Kidney (tissue), 14 donors: ENCODE data around the gene SLC2A3. TPM values are rescaled to one million over a fixed set of nuclear protein-coding genes. Genes with fewer than 3 reads are reported as not detected.
"Not testable (repeated sequence)": the region's sequence is repeated elsewhere in the genome, so short reads cannot be mapped to it uniquely, and the experiment has no call there.

Experiments
- DNase-seq, 5 donors: peaks; one replicate each; pipeline ENCODE4 v3.0.0-alpha.2; 2013 to 2020
- FAIRE-seq: peaks from 2 replicates; lab custom pipeline; 2012; peaks lifted over from hg19 to GRCh38; lab: Jason Lieb, UNC
- H3K27ac ChIP-seq, 2 donors: one replicate each; pipeline ENCODE4 v1.7.0; 2013; ENCODE audit warnings: low read depth in 2 of 2, low read length in 2 of 2, inconsistent platforms in 1 of 2
- H3K27me3 ChIP-seq: one replicate; pipeline ENCODE4 v1.7.1; 2013; ENCODE audit warnings: low read length, inconsistent platforms; ENCODE audit not compliant: control insufficient read depth, insufficient read depth
- H3K36me3 ChIP-seq, 3 donors: one replicate each; pipeline versions ENCODE4 v1.7.0 to v1.7.1; 2013; ENCODE audit warnings: low read length in 3 of 3, control low read depth in 1 of 3, inconsistent platforms in 1 of 3; ENCODE audit not compliant: insufficient read depth in 3 of 3, control insufficient read depth in 2 of 3
- H3K4me1 ChIP-seq, 3 donors: one replicate each; pipeline versions ENCODE4 v1.7.0 to v1.7.1; 2013; ENCODE audit warnings: low read length in 3 of 3, inconsistent platforms in 1 of 3, low read depth in 1 of 3; ENCODE audit not compliant: control insufficient read depth in 2 of 3, insufficient read depth in 2 of 3
- H3K4me3 ChIP-seq, 3 donors: one replicate each; pipeline versions ENCODE4 v1.7.0 to v1.8.1; 2013; ENCODE audit warnings: low read length in 3 of 3, control low read depth in 1 of 3, inconsistent platforms in 1 of 3
- H3K9ac ChIP-seq, 3 donors: one replicate each; pipeline versions ENCODE4 v1.7.0 to v1.7.1; 2013; ENCODE audit warnings: low read length in 3 of 3, control low read depth in 1 of 3, inconsistent platforms in 1 of 3
- H3K9me3 ChIP-seq, 3 donors: one replicate each; pipeline versions ENCODE4 v1.7.0 to v1.7.1; 2013; ENCODE audit warnings: low read length in 3 of 3, control low read depth in 1 of 3, inconsistent platforms in 1 of 3; ENCODE audit not compliant: control insufficient read depth in 2 of 3, insufficient read depth in 1 of 3
- CTCF ChIP-seq: IDR thresholded peaks from 3 replicates; pipeline ENCODE4 v1.5.1; 2012; ENCODE audit warnings: mild to moderate bottlenecking, moderate library complexity, borderline replicate concordance; ENCODE audit not compliant: insufficient read depth; ENCODE audit errors: extremely low read depth
- intact Hi-C: fragments of 100-400 bp; cut with DNase I; formaldehyde crosslinking; loops from one replicate; pipeline ENCODE4 v1.11.1; 2022
- polyA plus RNA-seq: library from polyadenylated mRNA; stranded (reverse); fragments of 350-450 nt; fragmentation: Illumina TruSeq; extraction: RNeasy Lipid Tissue Mini Kit (QIAGEN cat#74804); gene quantifications from one replicate; pipeline ENCODE4 v1.2.3, GENCODE V29; 2014; ENCODE audit warnings: low read depth, low replicate concordance; ENCODE audit not compliant: insufficient read depth
- total RNA-seq: library from RNA; stranded (reverse); fragmentation: NEBNext Ultra II Directional; extraction: Animal tissue kit (Norgen Biotek cat#: 25700); gene quantifications from one replicate; pipeline ENCODE4 v1.2.1, GENCODE V29; 2021
- donor health status: control.
- donor health status: control.
- donor health status: control.
- donor health status: control.
- donor health status: control.
- donor health status: DM: yes; HTN: yes; CAD: no.
- donor health status: Normal renal cell carcinoma (clear cell type).

The SLC2A3 gene
- total and polyA plus RNA-seq, 2 donors from 2014 or later = 12.1 to 40.4 TPM

GRCh38 chr12:7918268-7918590 lies 17.8 kb downstream of the SLC2A3 start:
- H3K9me3 ChIP-seq, H3K36me3 ChIP-seq, H3K27me3 ChIP-seq, FAIRE-seq, H3K4me1 ChIP-seq, H3K27ac ChIP-seq, H3K4me3 ChIP-seq, H3K9ac ChIP-seq, DNase-seq: not testable (repeated sequence)
- intact Hi-C loops = loop anchor here (5.0 kb wide), 1 partner anchor 89 kb away; no protein-coding TSS in a partner anchor

- Histone ChIP-seq H3K4me1 (no peaks in the 10 kb centered on the region), H3K27ac (no peak overlapping the region), H3K9me3 (no peaks in the 10 kb centered on the region), H3K9ac (no peak overlapping the region), H3K4me3 (no peak overlapping the region), H3K27me3 (no peaks in the 10 kb centered on the region), H3K36me3 (no peaks in the 10 kb centered on the region)
- DNase-seq (no peak), FAIRE-seq (no peak)
- intact Hi-C loops = loop anchor here (5.0 kb wide), 1 partner anchor 90 kb away; no protein-coding TSS in a partner anchor
- TF ChIP-seq CTCF = no peak
Observed at GRCh38 chr12:7917392-7918267, 18.4 kb downstream of the SLC2A3 start.

GRCh38 chr12:7916936-7917335 lies 19.1 kb downstream of the SLC2A3 start:
- Histone ChIP-seq H3K9ac (no peak overlapping the region), H3K27me3 (no peaks in the 10 kb centered on the region), H3K27ac (no peak overlapping the region), H3K4me3 (no peak overlapping the region), H3K9me3 (no peaks in the 10 kb centered on the region), H3K36me3 (no peaks in the 10 kb centered on the region), H3K4me1 (no peaks in the 10 kb centered on the region)
- no peak for DNase-seq
- no peak for FAIRE-seq
- intact Hi-C loops = loop anchor here (5.0 kb wide), 1 partner anchor 90 kb away; no protein-coding TSS in a partner anchor
- TF ChIP-seq CTCF = no peak

- intact Hi-C loops = loop anchor here (5.0 kb wide), 1 partner anchor 91 kb away; no protein-coding TSS in a partner anchor
- Histone ChIP-seq H3K27ac (no peak overlapping the region), H3K9me3 (no peaks in the 10 kb centered on the region), H3K4me3 (no peak overlapping the region), H3K36me3 (no peaks in the 10 kb centered on the region), H3K9ac (no peak overlapping the region), H3K4me1 (no peaks in the 10 kb centered on the region), H3K27me3 (no peaks in the 10 kb centered on the region)
- FAIRE-seq (no peak), DNase-seq (peak in 4 of 5 donors; percentile 41 to 65 (median 52))
- TF ChIP-seq CTCF = no peak
Observed at GRCh38 chr12:7915661-7916403, 20.2 kb downstream of the SLC2A3 start.

- H3K27ac ChIP-seq, intact Hi-C loops, FAIRE-seq: not testable (repeated sequence)
Observed at GRCh38 chr12:7910106-7910505, 25.9 kb downstream of the SLC2A3 start.

More at GRCh38 chr12:7910106-7910505, 25.9 kb downstream of the SLC2A3 start:
- H3K9ac ChIP-seq, H3K4me1 ChIP-seq, H3K9me3 ChIP-seq, H3K4me3 ChIP-seq, H3K36me3 ChIP-seq, H3K27me3 ChIP-seq, DNase-seq: not testable (repeated sequence)
